Suprapubic skin (tissue), 4 donors: ENCODE results near the gene TRNT1. TPM values are rescaled to one million over a fixed set of nuclear protein-coding genes. Genes with fewer than 3 reads are reported as not detected.

Experiments
- DNase-seq, 2 donors: peaks; one replicate each; pipeline ENCODE4 v3.0.0-alpha.2; 2019; ENCODE audit warnings: low spot score in 2 of 2
- H3K27ac ChIP-seq: fragments of 200-600 bp; sonication (generic); one replicate; pipeline ENCODE4 v1.5.1; 2019
- H3K27me3 ChIP-seq: fragments of 200-600 bp; sonication (generic); one replicate; pipeline ENCODE4 v1.5.1; 2019
- H3K36me3 ChIP-seq: fragments of 200-600 bp; sonication (generic); one replicate; pipeline ENCODE4 v1.5.1; 2019
- H3K4me1 ChIP-seq: fragments of 200-600 bp; sonication (generic); one replicate; pipeline ENCODE4 v1.5.1; 2019
- H3K4me3 ChIP-seq: fragments of 200-600 bp; sonication (generic); one replicate; pipeline ENCODE4 v1.5.1; 2019; ENCODE audit warnings: mild to moderate bottlenecking
- H3K9me3 ChIP-seq: fragments of 200-600 bp; sonication (generic); one replicate; pipeline ENCODE4 v1.5.1; 2019
- EP300 ChIP-seq: sonication (generic); formaldehyde crosslinking; IDR thresholded peaks from one replicate; pipeline ENCODE4 v1.6.1; 2017; ENCODE audit warnings: antibody characterized with exemption
- POLR2A ChIP-seq, 2 donors: fragments of 450-650 bp; IDR thresholded peaks; one replicate each; pipeline ENCODE4 v1.6.1; 2017; ENCODE audit warnings: antibody characterized with exemption in 2 of 2, mild to moderate bottlenecking in 2 of 2, moderate library complexity in 2 of 2
- POLR2AphosphoS5 ChIP-seq, 3 donors: sonication (generic); formaldehyde crosslinking; IDR thresholded peaks; one replicate each; pipeline ENCODE4 v1.6.1; 2017; ENCODE audit warnings: antibody characterized with exemption in 3 of 3
- WGBS: methylation state at CpG from one replicate; pipeline ENCODE4 v1.1.5; 2018; 5-methylcytosine and 5-hydroxymethylcytosine counted together
- total RNA-seq, 4 donors: library from RNA; depleted of rRNA; stranded (reverse); fragments of >200 nt; gene quantifications; one replicate each; pipeline ENCODE4 v1.1.0, GENCODE V29; 2016
- TF ChIP-seq, protein P1 (sequence below), 2 donors: fragments of 200-600 bp in 1 of 2; fragments of 450-650 bp in 1 of 2; sonication (generic) in 1 of 2; IDR thresholded peaks; one replicate each; pipeline ENCODE4 v1.5.1; 2016 to 2019; ENCODE audit warnings: antibody characterized with exemption in 2 of 2, mild to moderate bottlenecking in 1 of 2, moderate library complexity in 1 of 2

Gene TRNT1
- total RNA-seq, 4 donors from 2014 or later, result 9.9 to 28.1 (median 13.4) TPM

DNA sequence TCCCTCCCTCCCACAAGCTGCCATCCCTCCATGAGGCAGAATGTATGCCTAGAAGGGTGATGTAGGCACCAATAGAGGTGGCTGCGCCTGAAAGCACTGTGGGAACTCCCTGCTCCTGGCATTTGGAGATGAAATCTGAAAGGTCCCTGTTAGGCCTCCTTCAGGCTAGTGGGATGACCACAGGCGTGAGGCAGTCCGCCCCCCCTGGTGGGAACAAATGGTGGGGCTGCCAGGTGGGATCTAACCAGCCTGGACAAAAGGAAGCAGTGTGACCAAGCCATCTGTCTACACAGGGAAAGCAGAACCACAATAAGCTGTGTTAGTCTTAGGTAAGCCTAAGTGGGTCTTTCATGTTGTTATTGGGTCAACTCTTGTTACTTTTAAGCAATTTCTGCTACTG, 41.9 kb upstream of the TRNT1 start:
- no peak for DNase-seq
- H3K27ac ChIP-seq, result no peak overlapping the region
- H3K4me3 ChIP-seq, result no peak overlapping the region
- H3K4me1 ChIP-seq, result no peaks in the 10 kb centered on the region
- TF ChIP-seq, protein P1, sequence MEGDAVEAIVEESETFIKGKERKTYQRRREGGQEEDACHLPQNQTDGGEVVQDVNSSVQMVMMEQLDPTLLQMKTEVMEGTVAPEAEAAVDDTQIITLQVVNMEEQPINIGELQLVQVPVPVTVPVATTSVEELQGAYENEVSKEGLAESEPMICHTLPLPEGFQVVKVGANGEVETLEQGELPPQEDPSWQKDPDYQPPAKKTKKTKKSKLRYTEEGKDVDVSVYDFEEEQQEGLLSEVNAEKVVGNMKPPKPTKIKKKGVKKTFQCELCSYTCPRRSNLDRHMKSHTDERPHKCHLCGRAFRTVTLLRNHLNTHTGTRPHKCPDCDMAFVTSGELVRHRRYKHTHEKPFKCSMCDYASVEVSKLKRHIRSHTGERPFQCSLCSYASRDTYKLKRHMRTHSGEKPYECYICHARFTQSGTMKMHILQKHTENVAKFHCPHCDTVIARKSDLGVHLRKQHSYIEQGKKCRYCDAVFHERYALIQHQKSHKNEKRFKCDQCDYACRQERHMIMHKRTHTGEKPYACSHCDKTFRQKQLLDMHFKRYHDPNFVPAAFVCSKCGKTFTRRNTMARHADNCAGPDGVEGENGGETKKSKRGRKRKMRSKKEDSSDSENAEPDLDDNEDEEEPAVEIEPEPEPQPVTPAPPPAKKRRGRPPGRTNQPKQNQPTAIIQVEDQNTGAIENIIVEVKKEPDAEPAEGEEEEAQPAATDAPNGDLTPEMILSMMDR (IDR thresholded peaks at IDR 0.05), result no peak
- no peak for TF ChIP-seq POLR2AphosphoS5 (IDR thresholded peaks at IDR 0.05)
- no peaks in the 10 kb centered on the region for H3K27me3 ChIP-seq
- no peaks in the 10 kb centered on the region for H3K36me3 ChIP-seq
- 72% methylated on average over 3 of the region's 3 CpGs for WGBS
- H3K9me3 ChIP-seq, result no peaks in the 10 kb centered on the region

DNA sequence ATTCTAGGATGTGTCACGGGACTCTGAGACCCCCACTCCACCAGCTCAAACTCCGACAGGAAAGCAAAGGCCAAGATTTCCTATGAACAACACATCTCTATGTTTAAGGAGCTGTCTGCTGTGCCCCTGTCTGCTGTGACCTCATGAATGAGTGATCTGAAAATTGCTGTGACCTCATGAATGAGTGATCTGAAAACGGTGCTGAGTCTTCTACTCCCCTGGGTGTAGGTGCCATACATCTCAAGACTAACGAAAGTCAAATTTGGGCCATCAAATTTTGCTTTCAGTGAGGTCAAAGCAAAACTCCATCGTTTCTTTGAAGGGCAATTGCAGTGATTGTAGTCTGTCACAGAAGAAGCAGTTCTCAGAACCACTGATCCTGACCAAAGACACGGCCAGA, 41.0 kb upstream of the TRNT1 start:
- Histone ChIP-seq H3K27ac (no peak overlapping the region), H3K36me3 (no peaks in the 10 kb centered on the region), H3K4me1 (no peaks in the 10 kb centered on the region), H3K4me3 (no peak overlapping the region), H3K9me3 (no peaks in the 10 kb centered on the region), H3K27me3 (no peaks in the 10 kb centered on the region)
- WGBS, result 71% methylated on average over 6 of the region's 6 CpGs
- no peak for DNase-seq
- TF ChIP-seq POLR2A (IDR thresholded peaks at IDR 0.05) (no peak), EP300 (no peak), POLR2AphosphoS5 (IDR thresholded peaks at IDR 0.05) (no peak)

DNA sequence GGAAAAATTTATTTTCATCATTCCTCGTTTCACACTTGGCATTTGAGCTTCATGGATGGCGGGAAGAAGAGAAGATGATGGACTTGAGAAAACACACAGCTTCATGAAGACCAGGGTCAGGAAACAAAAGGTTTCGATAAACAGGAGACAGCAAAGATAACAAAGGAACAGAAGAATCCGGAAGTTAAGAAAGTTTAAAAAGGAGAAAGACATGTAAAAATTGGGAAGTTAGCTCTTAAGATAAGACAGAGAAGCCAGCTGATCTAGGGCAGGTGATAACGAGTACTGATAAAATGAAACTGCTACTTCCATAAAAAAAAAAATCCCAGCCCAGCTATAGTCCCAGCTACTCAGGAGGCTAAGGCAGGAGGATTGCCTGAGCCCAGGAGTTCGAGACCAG, 40.5 kb upstream of the TRNT1 start:
- no peak for TF ChIP-seq EP300
- TF ChIP-seq POLR2AphosphoS5 (IDR thresholded peaks at IDR 0.05), result no peak
- TF ChIP-seq, protein P1 (IDR thresholded peaks at IDR 0.05), result no peak
- no peak for TF ChIP-seq POLR2A (IDR thresholded peaks at IDR 0.05)
- Histone ChIP-seq H3K27me3 (no peaks in the 10 kb centered on the region), H3K4me1 (no peaks in the 10 kb centered on the region), H3K9me3 (no peaks in the 10 kb centered on the region), H3K27ac (no peak overlapping the region), H3K36me3 (no peaks in the 10 kb centered on the region), H3K4me3 (no peak overlapping the region)
- 88% methylated on average over 6 of the region's 6 CpGs for WGBS
- no peak for DNase-seq

DNA sequence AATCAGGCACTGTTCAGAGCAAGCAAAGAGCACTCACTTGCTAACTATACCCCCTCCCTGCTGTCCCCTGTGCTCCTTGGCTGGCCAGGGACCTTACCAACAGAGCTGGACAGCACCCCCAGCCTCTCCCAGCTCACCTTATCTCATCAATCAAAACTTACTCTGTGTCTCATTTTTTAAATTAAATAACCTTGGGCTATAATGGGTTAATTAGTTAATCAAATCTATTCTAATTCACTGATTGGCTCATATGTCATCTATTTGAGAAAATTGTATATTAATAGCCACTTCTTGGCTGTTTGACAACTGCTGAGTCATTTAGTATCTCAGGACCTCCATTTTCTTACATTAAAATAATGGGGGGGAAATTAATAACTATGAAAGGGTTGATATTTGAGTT, 39.5 kb upstream of the TRNT1 start:
- no peak overlapping the region for H3K27ac ChIP-seq
- no peak for DNase-seq
- H3K36me3 ChIP-seq, result no peaks in the 10 kb centered on the region
- H3K4me1 ChIP-seq, result no peaks in the 10 kb centered on the region
- TF ChIP-seq, protein P1 (IDR thresholded peaks at IDR 0.05), result no peak
- TF ChIP-seq EP300 (no peak), POLR2AphosphoS5 (IDR thresholded peaks at IDR 0.05) (no peak), POLR2A (IDR thresholded peaks at IDR 0.05) (no peak)
- no peaks in the 10 kb centered on the region for H3K27me3 ChIP-seq
- no peak overlapping the region for H3K4me3 ChIP-seq
- H3K9me3 ChIP-seq, result no peaks in the 10 kb centered on the region

DNA sequence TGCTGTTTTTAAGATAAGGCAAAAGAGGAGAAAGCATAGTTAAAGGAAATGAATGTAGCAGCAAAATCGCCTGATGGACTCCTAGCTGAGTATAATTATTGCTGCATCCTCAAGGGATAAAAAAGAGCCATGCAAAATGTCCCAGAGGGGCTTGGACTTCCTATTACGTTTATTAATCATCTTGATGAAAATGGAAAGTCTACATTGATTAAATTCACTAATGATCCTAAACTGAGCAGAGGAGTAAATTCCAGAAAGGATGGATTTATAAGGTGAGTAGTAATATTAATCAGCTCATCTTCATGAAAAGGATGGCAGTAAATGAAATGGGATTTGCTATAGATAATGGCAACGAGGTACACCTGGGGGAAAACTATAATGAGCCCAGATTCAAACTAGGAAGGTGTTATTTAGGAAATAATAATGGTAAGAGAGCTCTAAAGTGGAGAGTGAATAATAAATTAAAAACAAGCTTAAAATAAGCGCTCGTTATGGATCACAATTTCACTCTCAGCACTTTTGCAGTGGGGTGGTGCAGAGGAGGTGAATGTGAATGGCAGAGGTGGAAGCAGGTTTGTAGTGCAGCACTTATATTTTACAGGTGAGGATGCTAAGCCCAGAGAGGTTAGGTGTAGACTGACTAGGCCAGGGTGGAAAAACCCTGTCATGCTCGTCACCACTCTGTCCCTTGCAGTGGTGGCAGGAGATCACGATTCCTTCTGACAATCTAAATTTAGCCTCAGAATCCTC, 38.8 kb upstream of the TRNT1 start:
- 68% methylated on average over 7 of the region's 7 CpGs for WGBS

More for the DNA sequence above, 38.8 kb upstream of the TRNT1 start:
- no peaks in the 10 kb centered on the region for H3K9me3 ChIP-seq
- no peak overlapping the region for H3K27ac ChIP-seq
- H3K36me3 ChIP-seq, result no peaks in the 10 kb centered on the region
- H3K27me3 ChIP-seq, result no peaks in the 10 kb centered on the region
- H3K4me3 ChIP-seq, result no peak overlapping the region
- TF ChIP-seq POLR2A (IDR thresholded peaks at IDR 0.05) (no peak), POLR2AphosphoS5 (IDR thresholded peaks at IDR 0.05) (no peak), EP300 (no peak)
- TF ChIP-seq, protein P1 (IDR thresholded peaks at IDR 0.05), result no peak
- DNase-seq, result no peak
- H3K4me1 ChIP-seq, result no peaks in the 10 kb centered on the region
